MM.1S (cell line): ENCODE data around the gene SOX21.
"Not testable (repeated sequence)": the region's sequence is repeated elsewhere in the genome, so short reads cannot be mapped to it uniquely, and the experiment has no call there.

Experiments used
- CTCF ChIP-seq: fragments of 300-600 bp; sonication (generic); IDR thresholded peaks from 2 replicates; pipeline ENCODE4 v1.5.1; 2016; ENCODE audit warnings: antibody characterized with exemption, low read length, mixed read lengths
- EZH2phosphoT487 ChIP-seq: fragments of 300-600 bp; sonication (generic); IDR thresholded peaks from 2 replicates; pipeline ENCODE4 v1.6.1; 2018; ENCODE audit warnings: antibody characterized with exemption, low read length

GRCh38 chr13:94718697-94719096 is 6.4 kb upstream of the SOX21 start:
- TF ChIP-seq CTCF, EZH2phosphoT487: not testable (repeated sequence)
